Liver (tissue), 3 donors: Measurements from ENCODE around the gene RTN4R.

Source experiments
- CTCF ChIP-seq: fragments of 150-350 bp; IDR thresholded peaks from 2 replicates; pipeline ENCODE4 v1.5.1; 2017; ENCODE audit warnings: improper control_type of control experiment, low read depth, low read length; ENCODE audit not compliant: missing input control
- GABPA ChIP-seq, 2 donors: IDR thresholded peaks in 1 of 2; conservative IDR thresholded peaks in 1 of 2; 2 replicates each; pipeline ENCODE4 v1.6.1; 2016; ENCODE audit warnings: antibody characterized with exemption in 2 of 2, mild to moderate bottlenecking in 1 of 2, moderate library complexity in 1 of 2
- RAD21 ChIP-seq, 2 donors: IDR thresholded peaks; 2 replicates each; pipeline ENCODE4 v1.6.1; 2016; ENCODE audit warnings: antibody characterized with exemption in 2 of 2, mild to moderate bottlenecking in 2 of 2
- donor health status: healthy.
- donor health status: healthy.

- no peak for TF ChIP-seq CTCF
- no peak for TF ChIP-seq RAD21 (IDR thresholded peaks at IDR 0.05)
- TF ChIP-seq GABPA (IDR thresholded peaks at IDR 0.05 in 1 of 2, conservative IDR thresholded peaks at IDR 0.05 in 1 of 2) = no peak
Measured at GRCh38 chr22:20259327-20259688, 8.8 kb downstream of the RTN4R start.
